ENCODE measurements around the gene ELP1.
"Not testable (repeated sequence)": the region's sequence is repeated elsewhere in the genome, so short reads cannot be mapped to it uniquely, and the experiment has no call there.

DNA sequence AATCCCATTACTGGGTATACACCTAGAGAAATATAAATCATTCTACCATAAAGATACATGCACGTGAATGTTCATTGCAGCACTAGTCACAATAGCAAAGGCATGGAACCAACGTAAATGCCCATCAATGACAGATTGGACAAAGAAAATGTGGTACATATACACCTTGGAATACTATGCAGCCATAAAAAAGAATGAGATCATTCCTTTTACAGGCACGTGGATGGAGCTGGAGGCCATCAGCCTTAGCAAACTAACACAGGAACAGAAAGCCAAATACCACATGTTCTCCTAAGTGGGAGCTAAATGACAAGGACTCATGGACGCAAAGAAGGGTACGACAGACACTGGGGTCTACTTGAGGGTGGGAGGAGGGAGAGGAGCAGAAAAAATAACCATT is 94.4 kb downstream of the ELP1 start:
- not testable (repeated sequence) for TF ChIP-seq POLR2A (IDR thresholded peaks at IDR 0.05)
- TF ChIP-seq, protein P1, sequence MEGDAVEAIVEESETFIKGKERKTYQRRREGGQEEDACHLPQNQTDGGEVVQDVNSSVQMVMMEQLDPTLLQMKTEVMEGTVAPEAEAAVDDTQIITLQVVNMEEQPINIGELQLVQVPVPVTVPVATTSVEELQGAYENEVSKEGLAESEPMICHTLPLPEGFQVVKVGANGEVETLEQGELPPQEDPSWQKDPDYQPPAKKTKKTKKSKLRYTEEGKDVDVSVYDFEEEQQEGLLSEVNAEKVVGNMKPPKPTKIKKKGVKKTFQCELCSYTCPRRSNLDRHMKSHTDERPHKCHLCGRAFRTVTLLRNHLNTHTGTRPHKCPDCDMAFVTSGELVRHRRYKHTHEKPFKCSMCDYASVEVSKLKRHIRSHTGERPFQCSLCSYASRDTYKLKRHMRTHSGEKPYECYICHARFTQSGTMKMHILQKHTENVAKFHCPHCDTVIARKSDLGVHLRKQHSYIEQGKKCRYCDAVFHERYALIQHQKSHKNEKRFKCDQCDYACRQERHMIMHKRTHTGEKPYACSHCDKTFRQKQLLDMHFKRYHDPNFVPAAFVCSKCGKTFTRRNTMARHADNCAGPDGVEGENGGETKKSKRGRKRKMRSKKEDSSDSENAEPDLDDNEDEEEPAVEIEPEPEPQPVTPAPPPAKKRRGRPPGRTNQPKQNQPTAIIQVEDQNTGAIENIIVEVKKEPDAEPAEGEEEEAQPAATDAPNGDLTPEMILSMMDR (IDR thresholded peaks at IDR 0.05) = not testable (repeated sequence)
